ENCODE results near the gene EFL1. TPM values are rescaled to one million over a fixed set of nuclear protein-coding genes. Genes with fewer than 3 reads are reported as not detected.
"Not testable (repeated sequence)": the region's sequence is repeated elsewhere in the genome, so short reads cannot be mapped to it uniquely, and the experiment has no call there.

The EFL1 gene
- total RNA-seq, 4 donors from 2014 or later = 2.8 to 28.3 (median 16.0) TPM

GRCh38 chr15:82196353-82196752, 66.2 kb downstream of the EFL1 start:
- Histone ChIP-seq H3K9me3 (no peaks in the 10 kb centered on the region), H3K27me3 (no peaks in the 10 kb centered on the region), H3K27ac (no peak overlapping the region), H3K36me3 (no peaks in the 10 kb centered on the region), H3K4me1 (no peaks in the 10 kb centered on the region), H3K4me3 (no peak overlapping the region)
- TF ChIP-seq, protein P1, sequence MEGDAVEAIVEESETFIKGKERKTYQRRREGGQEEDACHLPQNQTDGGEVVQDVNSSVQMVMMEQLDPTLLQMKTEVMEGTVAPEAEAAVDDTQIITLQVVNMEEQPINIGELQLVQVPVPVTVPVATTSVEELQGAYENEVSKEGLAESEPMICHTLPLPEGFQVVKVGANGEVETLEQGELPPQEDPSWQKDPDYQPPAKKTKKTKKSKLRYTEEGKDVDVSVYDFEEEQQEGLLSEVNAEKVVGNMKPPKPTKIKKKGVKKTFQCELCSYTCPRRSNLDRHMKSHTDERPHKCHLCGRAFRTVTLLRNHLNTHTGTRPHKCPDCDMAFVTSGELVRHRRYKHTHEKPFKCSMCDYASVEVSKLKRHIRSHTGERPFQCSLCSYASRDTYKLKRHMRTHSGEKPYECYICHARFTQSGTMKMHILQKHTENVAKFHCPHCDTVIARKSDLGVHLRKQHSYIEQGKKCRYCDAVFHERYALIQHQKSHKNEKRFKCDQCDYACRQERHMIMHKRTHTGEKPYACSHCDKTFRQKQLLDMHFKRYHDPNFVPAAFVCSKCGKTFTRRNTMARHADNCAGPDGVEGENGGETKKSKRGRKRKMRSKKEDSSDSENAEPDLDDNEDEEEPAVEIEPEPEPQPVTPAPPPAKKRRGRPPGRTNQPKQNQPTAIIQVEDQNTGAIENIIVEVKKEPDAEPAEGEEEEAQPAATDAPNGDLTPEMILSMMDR (IDR thresholded peaks at IDR 0.05) = no peak
- TF ChIP-seq POLR2A (IDR thresholded peaks at IDR 0.05) = no peak
- intact Hi-C loops (cut with DNase I; ENCODE audit: low total_unique reads) = no loop called here
- DNase-seq = no peak

- H3K4me1 ChIP-seq; H3K36me3 ChIP-seq; DNase-seq; H3K27me3 ChIP-seq; H3K27ac ChIP-seq; H3K4me3 ChIP-seq; intact Hi-C loops (cut with DNase I; ENCODE audit: low total_unique reads); H3K9me3 ChIP-seq: not testable (repeated sequence)
Observed at GRCh38 chr15:82195818-82196217, 66.7 kb downstream of the EFL1 start.

- intact Hi-C loops (cut with DNase I; ENCODE audit: low total_unique reads); H3K27me3 ChIP-seq; H3K4me3 ChIP-seq; H3K27ac ChIP-seq; DNase-seq; H3K36me3 ChIP-seq; H3K4me1 ChIP-seq; H3K9me3 ChIP-seq: not testable (repeated sequence)
Observed at GRCh38 chr15:82194488-82194887, 68.0 kb downstream of the EFL1 start.

- H3K27me3 ChIP-seq; DNase-seq; H3K9me3 ChIP-seq; H3K4me3 ChIP-seq; intact Hi-C loops (cut with DNase I; ENCODE audit: low total_unique reads); H3K4me1 ChIP-seq; H3K36me3 ChIP-seq; H3K27ac ChIP-seq: not testable (repeated sequence)
Observed at GRCh38 chr15:82193435-82193834, 69.1 kb downstream of the EFL1 start.

- H3K9me3 ChIP-seq; H3K27ac ChIP-seq; H3K27me3 ChIP-seq; H3K36me3 ChIP-seq; H3K4me3 ChIP-seq; intact Hi-C loops (cut with DNase I; ENCODE audit: low total_unique reads); H3K4me1 ChIP-seq; DNase-seq: not testable (repeated sequence)
Observed at GRCh38 chr15:82192394-82192793, 70.1 kb downstream of the EFL1 start.

DNA sequence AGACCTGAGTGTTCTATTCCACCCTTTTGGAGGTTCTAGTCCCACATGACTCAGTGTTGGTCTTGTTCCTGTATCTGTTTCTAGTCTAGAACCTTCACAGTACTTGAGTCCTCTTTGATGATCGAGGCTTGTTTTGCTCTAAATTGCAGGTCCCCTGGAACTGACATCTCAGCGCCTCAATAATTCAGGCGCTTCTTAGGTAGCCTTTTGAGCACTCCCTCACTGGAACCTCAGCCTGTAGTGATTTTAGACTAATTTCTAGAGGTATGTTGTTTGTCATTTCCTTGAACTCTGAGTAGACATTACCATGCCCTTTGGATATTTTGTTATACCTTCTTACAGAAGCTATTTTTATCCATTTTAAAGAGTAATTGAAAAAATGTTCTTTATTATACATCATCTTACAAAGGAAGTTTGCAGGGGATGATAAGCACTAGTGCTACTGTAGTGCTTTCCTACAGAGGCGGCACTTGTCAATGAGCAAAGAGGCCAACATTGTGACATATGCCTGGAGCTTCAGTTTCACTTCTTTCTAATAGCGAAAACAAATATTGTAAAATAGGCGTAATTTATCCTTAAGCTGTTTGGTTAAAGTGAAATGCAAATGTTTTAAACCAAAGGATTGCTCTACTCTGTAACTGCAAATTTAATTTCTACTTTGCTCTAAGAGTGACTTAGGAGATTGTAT, 75.7 kb downstream of the EFL1 start:
- Histone ChIP-seq H3K9me3 (no peaks in the 10 kb centered on the region), H3K27me3 (no peaks in the 10 kb centered on the region), H3K4me1 (peaks cover 4 to 12% of the 10 kb centered on the region in 2 donors), H3K36me3 (no peaks in the 10 kb centered on the region), H3K4me3 (no peak overlapping the region), H3K27ac (no peak overlapping the region)
- DNase-seq = no peak
- no peak for TF ChIP-seq POLR2A (IDR thresholded peaks at IDR 0.05)
- TF ChIP-seq, protein P1 (IDR thresholded peaks at IDR 0.05) = no peak
- intact Hi-C loops (cut with DNase I; ENCODE audit: low total_unique reads) = no loop called here

DNA sequence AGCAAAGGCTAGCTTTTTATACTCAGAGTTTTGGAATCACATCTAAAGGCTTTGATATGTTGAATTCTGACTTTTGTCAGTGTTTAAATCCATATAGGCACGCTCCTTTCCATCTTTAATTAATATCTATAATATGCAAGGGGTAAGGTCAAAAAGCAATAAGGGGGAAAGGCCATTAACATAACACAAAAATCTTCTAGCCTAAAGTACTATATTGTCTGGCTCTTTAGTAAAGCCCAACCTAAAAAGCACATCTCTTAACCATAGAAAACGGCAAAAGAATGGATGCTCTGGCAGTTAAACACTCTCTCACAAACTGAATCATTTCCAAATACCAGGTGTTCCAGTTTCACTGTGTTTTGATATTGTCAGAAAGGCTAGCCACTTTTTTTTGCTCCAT, 76.4 kb downstream of the EFL1 start:
- H3K27me3 ChIP-seq = no peaks in the 10 kb centered on the region
- DNase-seq = no peak
- H3K4me3 ChIP-seq = no peak overlapping the region
- no peaks in the 10 kb centered on the region for H3K36me3 ChIP-seq
- H3K27ac ChIP-seq = no peak overlapping the region
- peaks cover 4 to 12% of the 10 kb centered on the region in 2 donors for H3K4me1 ChIP-seq
- TF ChIP-seq POLR2A (IDR thresholded peaks at IDR 0.05) = no peak
- TF ChIP-seq, protein P1 (IDR thresholded peaks at IDR 0.05) = no peak
- no peaks in the 10 kb centered on the region for H3K9me3 ChIP-seq
- intact Hi-C loops (cut with DNase I; ENCODE audit: low total_unique reads) = no loop called here

Data from uterus (tissue), 4 donors.